ENCODE results near the gene BOC. TPM values are rescaled to one million over a fixed set of nuclear protein-coding genes. Genes with fewer than 3 reads are reported as not detected.

BOC gene
- total RNA-seq, 2 experiments from 2014 or later = not detected

DNA sequence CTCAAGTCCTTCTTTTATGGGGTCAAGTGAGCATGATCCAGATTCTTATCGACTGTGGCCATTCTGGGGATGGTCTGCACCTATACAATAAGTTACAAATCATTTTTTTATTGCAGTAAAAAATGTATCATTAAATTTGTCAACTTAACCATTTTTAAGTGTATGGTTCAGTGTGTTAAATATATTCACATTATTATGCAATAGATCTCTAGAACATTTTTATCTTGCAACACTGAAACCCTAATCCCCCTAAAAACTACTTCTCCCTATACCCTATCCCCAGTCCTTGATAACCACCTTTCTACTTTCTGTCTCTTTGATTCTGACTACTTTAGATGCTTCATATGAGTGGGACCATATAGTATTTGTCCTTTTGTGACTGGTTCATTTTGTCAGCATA is 10.4 kb upstream of the BOC start:
- Mint-ChIP-seq H3K27me3 (peaks cover 5% of the 10 kb centered on the region), H3K36me3 (no peaks in the 10 kb centered on the region), H3K9me3 (no peaks in the 10 kb centered on the region), H3K4me3 (no peak overlapping the region), H3K4me1 (ENCODE audit: low read depth) (no peaks in the 10 kb centered on the region), H3K27ac (no peak overlapping the region)
- ChIA-PET CTCF (no interaction called here), POLR2A (no interaction called here)
- no peak for DNase-seq
- intact Hi-C loops (cut with micrococcal nuclease) = no loop called here

GRCh38 chr3:113204371-113204770 is 7.0 kb upstream of the BOC start:
- intact Hi-C loops (cut with micrococcal nuclease) = no loop called here
- Mint-ChIP-seq H3K9me3 (no peaks in the 10 kb centered on the region), H3K27ac (no peak overlapping the region), H3K4me3 (no peak overlapping the region), H3K27me3 (peaks cover 22% of the 10 kb centered on the region), H3K4me1 (ENCODE audit: low read depth) (no peaks in the 10 kb centered on the region), H3K36me3 (no peaks in the 10 kb centered on the region)
- ChIA-PET POLR2A (no interaction called here), CTCF (no interaction called here)
- no peak for DNase-seq

- POLR2A ChIA-PET = no interaction called here
- Mint-ChIP-seq H3K27ac (no peak overlapping the region), H3K4me3 (no peak overlapping the region), H3K4me1 (ENCODE audit: low read depth) (no peaks in the 10 kb centered on the region), H3K9me3 (no peaks in the 10 kb centered on the region), H3K36me3 (no peaks in the 10 kb centered on the region), H3K27me3 (peaks cover 29% of the 10 kb centered on the region)
- CTCF ChIA-PET = no interaction called here
- intact Hi-C loops (cut with micrococcal nuclease) = no loop called here
- DNase-seq = no peak
These were observed 5.9 kb upstream of the BOC start for GRCh38 chr3:113205481-113205880.

GRCh38 chr3:113210604-113211329 is 590 bp upstream of the BOC start:
- POLR2A ChIA-PET = no interaction called here
- no peaks in the 10 kb centered on the region for H3K9me3 Mint-ChIP-seq
- no peak for DNase-seq
- intact Hi-C loops (cut with micrococcal nuclease) = no loop called here
- CTCF ChIA-PET = no interaction called here
- peaks cover 61% of the 10 kb centered on the region for H3K27me3 Mint-ChIP-seq
- H3K27ac Mint-ChIP-seq = no peak overlapping the region
- peaks cover 9% of the 10 kb centered on the region for H3K4me1 Mint-ChIP-seq (ENCODE audit: low read depth)
- H3K4me3 Mint-ChIP-seq = peak overlapping the region; percentile 64
- no peaks in the 10 kb centered on the region for H3K36me3 Mint-ChIP-seq

GRCh38 chr3:113212150-113212843 is 940 bp downstream of the BOC start:
- Mint-ChIP-seq H3K9me3 (no peaks in the 10 kb centered on the region), H3K4me3 (peak overlapping the region; percentile 60), H3K27ac (no peak overlapping the region), H3K36me3 (no peaks in the 10 kb centered on the region), H3K4me1 (ENCODE audit: low read depth) (peaks cover 9% of the 10 kb centered on the region), H3K27me3 (peaks cover 55% of the 10 kb centered on the region)
- intact Hi-C loops (cut with micrococcal nuclease) = no loop called here
- peak; percentile 14 for DNase-seq
- ChIA-PET CTCF (interaction anchor here (1.7 kb wide), 1 partner anchor 76 kb away, joined by 4 read pairs; no protein-coding TSS in a partner anchor), POLR2A (no interaction called here)

DNA sequence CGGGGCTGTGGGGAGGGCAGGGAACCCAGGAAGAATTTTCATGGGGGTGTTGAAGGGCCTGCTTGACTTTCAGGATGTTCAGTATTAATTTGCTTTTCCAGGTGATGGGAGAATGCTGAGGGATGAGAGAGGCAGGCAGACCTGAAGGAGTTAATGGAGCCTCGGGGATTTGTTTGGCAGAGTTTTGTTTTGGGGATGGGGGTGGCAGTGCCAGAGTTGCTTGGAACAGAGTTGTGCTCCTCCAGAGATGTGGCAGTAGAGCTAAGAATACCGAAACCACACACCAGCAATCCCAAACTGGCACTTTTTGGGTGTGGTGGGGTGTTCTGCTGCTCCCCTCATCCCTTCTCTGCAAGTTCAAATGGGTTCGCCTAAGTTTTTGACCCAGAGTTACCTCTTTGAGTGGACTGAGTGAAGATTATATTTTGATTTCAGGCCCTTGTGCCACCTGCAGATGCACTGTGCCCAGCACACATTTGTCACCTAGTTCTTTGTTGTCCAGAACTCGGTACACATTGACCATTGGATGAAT is 1.6 kb downstream of the BOC start:
- Mint-ChIP-seq H3K36me3 (no peaks in the 10 kb centered on the region), H3K9me3 (no peaks in the 10 kb centered on the region), H3K27ac (no peak overlapping the region), H3K4me1 (ENCODE audit: low read depth) (peaks cover 9% of the 10 kb centered on the region), H3K27me3 (peaks cover 57% of the 10 kb centered on the region), H3K4me3 (peak overlapping the region; percentile 38)
- ChIA-PET CTCF (interaction anchor here (1.7 kb wide), 1 partner anchor 75 kb away, joined by 4 read pairs; no protein-coding TSS in a partner anchor), POLR2A (no interaction called here)
- intact Hi-C loops (cut with micrococcal nuclease) = no loop called here
- no peak for DNase-seq

DNA sequence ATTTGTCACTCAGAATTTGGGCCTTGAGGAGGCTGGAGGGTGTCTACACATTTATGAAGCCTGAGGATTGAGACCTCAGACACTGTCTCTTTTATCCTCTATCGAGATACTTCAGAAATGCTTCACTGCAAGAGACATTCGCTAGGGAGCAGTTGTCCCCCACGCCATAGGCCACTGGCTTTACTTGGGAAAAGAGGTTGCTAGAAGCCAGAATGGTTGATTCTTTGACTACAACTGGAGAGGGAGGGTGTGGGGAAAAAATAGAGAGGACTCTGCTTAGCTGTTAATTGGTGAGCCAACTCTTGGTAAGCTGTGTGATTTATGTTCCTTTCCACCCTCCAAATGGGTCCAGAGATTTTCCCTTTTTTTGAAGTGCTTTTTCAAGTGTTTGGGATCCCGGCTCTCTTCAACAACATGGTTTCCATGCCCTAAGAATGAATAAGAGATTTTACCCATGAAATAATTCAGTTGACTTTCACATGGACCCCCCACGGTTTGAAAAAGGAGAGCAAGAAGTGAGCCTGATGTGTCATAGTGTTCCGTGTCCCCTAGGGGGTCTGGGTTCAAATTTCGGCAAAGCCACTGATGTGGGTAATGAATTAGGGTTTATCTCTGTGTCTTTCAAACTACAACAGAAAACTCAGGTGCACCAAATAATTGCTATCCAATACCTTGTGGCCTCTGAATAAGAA is 2.7 kb downstream of the BOC start:
- no peak overlapping the region for H3K27ac Mint-ChIP-seq
- peaks cover 54% of the 10 kb centered on the region for H3K27me3 Mint-ChIP-seq
- ChIA-PET POLR2A (no interaction called here), CTCF (interaction anchor here (1.4 kb wide), 1 partner anchor 74 kb away, joined by 5 read pairs; no protein-coding TSS in a partner anchor)
- no peak overlapping the region for H3K4me3 Mint-ChIP-seq
- no peaks in the 10 kb centered on the region for H3K9me3 Mint-ChIP-seq
- intact Hi-C loops (cut with micrococcal nuclease) = no loop called here
- no peaks in the 10 kb centered on the region for H3K36me3 Mint-ChIP-seq
- peaks cover 9% of the 10 kb centered on the region for H3K4me1 Mint-ChIP-seq (ENCODE audit: low read depth)
- no peak for DNase-seq

- DNase-seq = no peak
- peaks cover 9% of the 10 kb centered on the region for H3K4me1 Mint-ChIP-seq (ENCODE audit: low read depth)
- POLR2A ChIA-PET = no interaction called here
- CTCF ChIA-PET = interaction anchor here (1.4 kb wide), 1 partner anchor 73 kb away, joined by 5 read pairs; no protein-coding TSS in a partner anchor
- no peaks in the 10 kb centered on the region for H3K36me3 Mint-ChIP-seq
- peaks cover 48% of the 10 kb centered on the region for H3K27me3 Mint-ChIP-seq
- H3K9me3 Mint-ChIP-seq = no peaks in the 10 kb centered on the region
- intact Hi-C loops (cut with micrococcal nuclease) = no loop called here
- no peak overlapping the region for H3K4me3 Mint-ChIP-seq
- H3K27ac Mint-ChIP-seq = no peak overlapping the region
These were observed 3.7 kb downstream of the BOC start for GRCh38 chr3:113214917-113215595.

GRCh38 chr3:113216393-113216792 is 5.0 kb downstream of the BOC start:
- POLR2A ChIA-PET = no interaction called here
- H3K9me3 Mint-ChIP-seq = no peaks in the 10 kb centered on the region
- intact Hi-C loops (cut with micrococcal nuclease) = no loop called here
- CTCF ChIA-PET = interaction anchor here (0.7 kb wide), 1 partner anchor 72 kb away, joined by 3 read pairs; no protein-coding TSS in a partner anchor
- H3K4me3 Mint-ChIP-seq = no peak overlapping the region
- H3K4me1 Mint-ChIP-seq (ENCODE audit: low read depth) = peaks cover 7% of the 10 kb centered on the region
- no peak for DNase-seq
- H3K27me3 Mint-ChIP-seq = peaks cover 38% of the 10 kb centered on the region
- H3K27ac Mint-ChIP-seq = no peak overlapping the region
- no peaks in the 10 kb centered on the region for H3K36me3 Mint-ChIP-seq

- CTCF ChIA-PET = no interaction called here
- no peak for DNase-seq
- H3K4me3 Mint-ChIP-seq = no peak overlapping the region
- intact Hi-C loops (cut with micrococcal nuclease) = no loop called here
- H3K9me3 Mint-ChIP-seq = no peaks in the 10 kb centered on the region
- no peaks in the 10 kb centered on the region for H3K4me1 Mint-ChIP-seq (ENCODE audit: low read depth)
- peaks cover 28% of the 10 kb centered on the region for H3K27me3 Mint-ChIP-seq
- H3K27ac Mint-ChIP-seq = no peak overlapping the region
- POLR2A ChIA-PET = no interaction called here
- no peaks in the 10 kb centered on the region for H3K36me3 Mint-ChIP-seq
These were observed 6.8 kb downstream of the BOC start for GRCh38 chr3:113218011-113218680.

DNA sequence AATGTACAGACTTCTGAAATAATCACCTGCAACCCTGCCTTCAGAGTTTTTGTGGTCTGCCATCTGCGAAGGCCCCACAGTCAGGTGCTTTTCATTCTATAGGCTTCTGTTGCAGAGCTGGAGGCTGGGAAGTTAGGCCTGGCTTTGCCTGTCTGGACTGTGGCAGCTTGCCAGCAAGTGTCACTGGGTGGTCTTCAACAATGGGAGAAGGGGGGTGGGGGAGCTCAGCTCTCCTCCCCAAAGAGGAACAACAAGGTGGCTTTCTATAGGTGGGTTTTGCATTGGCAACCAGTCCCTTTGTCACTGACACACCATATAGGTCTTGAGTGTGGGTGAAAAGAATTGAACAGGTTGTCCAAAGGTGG is 7.3 kb downstream of the BOC start:
- DNase-seq = no peak
- H3K36me3 Mint-ChIP-seq = no peaks in the 10 kb centered on the region
- no peaks in the 10 kb centered on the region for H3K9me3 Mint-ChIP-seq
- H3K27me3 Mint-ChIP-seq = peaks cover 25% of the 10 kb centered on the region
- CTCF ChIA-PET = no interaction called here
- H3K27ac Mint-ChIP-seq = no peak overlapping the region
- intact Hi-C loops (cut with micrococcal nuclease) = no loop called here
- no peak overlapping the region for H3K4me3 Mint-ChIP-seq
- POLR2A ChIA-PET = no interaction called here
- H3K4me1 Mint-ChIP-seq (ENCODE audit: low read depth) = peaks cover 1% of the 10 kb centered on the region
